ENCODE measurements around the gene RXRG.

RXRG gene

DNA sequence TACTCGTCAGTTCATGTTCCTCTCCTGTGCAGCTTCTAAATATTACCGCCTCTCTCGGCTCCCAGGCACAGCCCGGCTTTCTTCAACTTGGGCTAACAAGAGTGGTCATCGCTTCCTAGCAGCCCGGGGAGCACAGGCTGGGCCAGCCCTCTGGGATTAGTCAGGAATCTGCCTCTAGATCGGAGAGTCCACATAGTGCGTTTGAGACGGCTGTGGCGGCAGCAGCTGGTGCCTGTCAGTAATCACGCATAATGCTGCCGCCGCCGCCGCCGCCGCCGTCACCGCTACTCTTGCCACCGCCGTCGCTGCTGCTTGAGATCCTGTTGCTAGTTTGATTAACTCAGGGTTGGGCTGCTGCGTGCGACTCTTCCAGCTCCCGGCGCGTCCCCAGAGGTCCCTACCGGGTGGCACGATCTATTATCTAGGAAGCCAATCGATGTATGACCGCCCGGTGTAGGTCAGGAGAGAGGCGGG lies at the start of gene RXRG:
RXRG (minus strand) TSS at position 230 of the 474 bp plus-strand sequence. CDS start 233 bp downstream, outside the sequence.
- in situ Hi-C loops (cut with MboI; ENCODE audit: low sequenced_read_pairs, unreplicated experiment), result no loop called here
- TF ChIP-seq CTCF (IDR thresholded peaks at IDR 0.05; ENCODE audit: borderline replicate concordance, control extremely low read depth, extremely low read depth, insufficient read depth, missing control alignments), result no peak
- DNase-seq (ENCODE audit: low spot score), result no peak

DNA sequence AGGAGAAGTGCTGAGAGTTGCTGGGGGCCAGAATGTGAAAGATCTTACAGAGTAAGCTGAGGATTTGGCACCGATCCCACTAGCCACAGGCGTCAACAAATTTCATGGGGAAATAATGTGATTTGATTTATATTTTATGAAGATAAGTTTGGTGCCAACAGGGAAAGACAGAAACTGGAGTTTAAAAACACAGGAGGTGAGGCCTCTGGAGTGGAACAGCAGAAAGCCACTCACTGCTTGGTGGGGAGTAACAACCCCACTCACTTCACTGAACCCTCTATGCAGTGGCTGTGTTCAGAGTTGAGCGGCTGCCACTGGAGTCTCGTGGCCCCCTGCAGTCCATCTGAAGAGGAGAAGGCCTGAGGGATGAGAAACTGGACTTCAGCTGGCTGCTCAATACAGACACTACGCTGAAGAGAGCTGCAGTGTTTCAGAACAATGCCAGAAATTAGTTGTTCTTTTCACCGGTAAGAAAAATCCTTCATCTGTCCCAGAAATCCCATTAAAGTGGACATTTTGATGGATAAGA lies 48.0 kb upstream of the RXRG start:
- in situ Hi-C loops (cut with MboI; ENCODE audit: low sequenced_read_pairs, unreplicated experiment), result no loop called here
- no peak for DNase-seq (ENCODE audit: low spot score)
- no peak for TF ChIP-seq CTCF (IDR thresholded peaks at IDR 0.05; ENCODE audit: borderline replicate concordance, control extremely low read depth, extremely low read depth, insufficient read depth, missing control alignments)

GRCh38 chr1:165490175-165490574 lies 45.2 kb upstream of the RXRG start:
- no peak for TF ChIP-seq CTCF (IDR thresholded peaks at IDR 0.05; ENCODE audit: borderline replicate concordance, control extremely low read depth, extremely low read depth, insufficient read depth, missing control alignments)
- in situ Hi-C loops (cut with MboI; ENCODE audit: low sequenced_read_pairs, unreplicated experiment), result no loop called here
- DNase-seq (ENCODE audit: low spot score), result no peak

GRCh38 chr1:165487921-165488320 lies 43.0 kb upstream of the RXRG start:
- no peak for TF ChIP-seq CTCF (IDR thresholded peaks at IDR 0.05; ENCODE audit: borderline replicate concordance, control extremely low read depth, extremely low read depth, insufficient read depth, missing control alignments)
- DNase-seq (ENCODE audit: low spot score), result no peak
- in situ Hi-C loops (cut with MboI; ENCODE audit: low sequenced_read_pairs, unreplicated experiment), result no loop called here

GRCh38 chr1:165486663-165487062 lies 41.7 kb upstream of the RXRG start:
- in situ Hi-C loops (cut with MboI; ENCODE audit: low sequenced_read_pairs, unreplicated experiment), result no loop called here
- DNase-seq (ENCODE audit: low spot score), result no peak
- TF ChIP-seq CTCF (IDR thresholded peaks at IDR 0.05; ENCODE audit: borderline replicate concordance, control extremely low read depth, extremely low read depth, insufficient read depth, missing control alignments), result no peak

DNA sequence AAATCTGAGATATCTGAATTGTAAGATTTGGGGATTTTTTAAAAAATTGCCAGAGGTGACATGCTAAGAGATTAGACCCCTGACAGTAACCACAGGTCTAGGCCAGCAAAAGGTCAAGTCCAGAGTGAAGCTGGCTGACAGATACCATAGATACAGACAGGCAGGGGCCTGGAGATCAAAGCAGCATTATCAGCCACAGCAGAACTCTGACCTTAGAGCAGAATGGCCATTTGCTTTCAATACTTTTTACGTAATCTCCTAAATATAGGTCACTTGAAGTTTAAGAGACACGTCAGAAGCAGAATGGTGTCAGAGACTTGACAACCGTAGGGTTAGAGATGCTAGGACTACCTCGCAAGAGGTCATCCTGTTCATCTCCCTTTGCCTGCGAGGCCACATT lies 40.8 kb upstream of the RXRG start:
- in situ Hi-C loops (cut with MboI; ENCODE audit: low sequenced_read_pairs, unreplicated experiment), result no loop called here
- TF ChIP-seq CTCF (IDR thresholded peaks at IDR 0.05; ENCODE audit: borderline replicate concordance, control extremely low read depth, extremely low read depth, insufficient read depth, missing control alignments), result no peak
- no peak for DNase-seq (ENCODE audit: low spot score)
